K562 (cell line): Measurements from ENCODE around the gene PTOV1. TPM values are rescaled to one million over a fixed set of nuclear protein-coding genes. Genes with fewer than 3 reads are reported as not detected.
A peak's percentile ranks its signal among the peaks of the same experiment; 100 is the strongest.

Experiments
- ARID1B ChIP-seq: fragments of 450-650 bp; IDR thresholded peaks from 2 replicates; pipeline ENCODE4 v1.6.1; 2016; ENCODE audit warnings: antibody characterized with exemption, mild to moderate bottlenecking, inconsistent platforms
- CXXC5 ChIP-seq: fragments of 250-450 bp; sonication (Bioruptor Pico); IDR thresholded peaks from 2 replicates; pipeline ENCODE4 v1.8.0; 2022; ENCODE audit warnings: inconsistent platforms, mild to moderate bottlenecking, moderate library complexity
- DIDO1 ChIP-seq: fragments of 450-650 bp; IDR thresholded peaks from 2 replicates; pipeline ENCODE4 v1.6.1; 2016; ENCODE audit warnings: low read depth, missing biosample characterization, missing genetic modification characterization
- DPF2 ChIP-seq: fragments of 450-650 bp; IDR thresholded peaks from 2 replicates; pipeline ENCODE4 v1.6.1; 2016
- ELF4 ChIP-seq: fragments of 450-650 bp; formaldehyde crosslinking; IDR thresholded peaks from 2 replicates; pipeline ENCODE4 v1.4.0; 2022; ENCODE audit warnings: missing genetic modification characterization
- HDAC1 ChIP-seq, 2 experiments: fragments of 450-650 bp; IDR thresholded peaks; 2 replicates each; pipeline ENCODE4 v1.6.1; 2016 to 2017; ENCODE audit warnings: inconsistent platforms in 1 of 2, mild to moderate bottlenecking in 1 of 2, moderate library complexity in 1 of 2
- JUNB ChIP-seq: fragments of 450-650 bp; formaldehyde crosslinking; conservative IDR thresholded peaks from 2 replicates; pipeline ENCODE4 v1.4.0; 2020; ENCODE audit warnings: mild to moderate bottlenecking
- MAFK ChIP-seq: IDR thresholded peaks from 2 replicates; pipeline ENCODE4 v1.6.1; 2011; ENCODE audit warnings: low read length, improper control_type of control experiment
- MCM2 ChIP-seq: fragments of 450-650 bp; IDR thresholded peaks from 2 replicates; pipeline ENCODE4 v1.6.1; 2017; ENCODE audit warnings: low read depth, mild to moderate bottlenecking
- NFATC3 ChIP-seq: fragments of 450-650 bp; IDR thresholded peaks from 2 replicates; pipeline ENCODE4 v1.6.1; 2017; ENCODE audit warnings: mild to moderate bottlenecking
- NR0B1 ChIP-seq: fragments of 450-650 bp; IDR thresholded peaks from one replicate; pipeline ENCODE4 v1.6.1; 2018; ENCODE audit warnings: mild to moderate bottlenecking, moderate library complexity; ENCODE audit not compliant: partially characterized antibody
- ZBTB11 ChIP-seq, 3 experiments: fragments of 200-800 bp in 1 of 3; fragments of 250-450 bp in 1 of 3; fragments of 450-650 bp in 1 of 3; sonication (Bioruptor Pico) in 1 of 3; sonication (Bioruptor generic) in 1 of 3; formaldehyde crosslinking in 1 of 3; IDR thresholded peaks; 2 replicates each; pipeline versions ENCODE4 v1.6.1 to v1.8.0; 2016 to 2022; ENCODE audit warnings: mild to moderate bottlenecking in 2 of 3, missing genetic modification characterization in 2 of 3, missing compliant biosample characterization in 1 of 3, moderate library complexity in 1 of 3
- ZBTB12 ChIP-seq: fragments of 250-450 bp; sonication (Bioruptor Pico); IDR thresholded peaks from 2 replicates; pipeline ENCODE4 v1.4.0; 2020
- ZBTB5 ChIP-seq: fragments of 450-650 bp; IDR thresholded peaks from 2 replicates; pipeline ENCODE4 v1.6.1; 2017; ENCODE audit warnings: antibody characterized with exemption
- ZC3H8 ChIP-seq: fragments of 450-650 bp; IDR thresholded peaks from 2 replicates; pipeline ENCODE4 v1.6.1; 2017
- ZEB2 ChIP-seq: fragments of 450-650 bp; IDR thresholded peaks from 2 replicates; pipeline ENCODE4 v1.6.1; 2016
- ZKSCAN1 ChIP-seq: fragments of 150-350 bp; IDR thresholded peaks from 2 replicates; pipeline ENCODE4 v1.6.1; 2016; ENCODE audit warnings: low read depth, low read length
- ZKSCAN8 ChIP-seq: fragments of 200-800 bp; sonication (Bioruptor generic); IDR thresholded peaks from 2 replicates; pipeline ENCODE4 v1.6.1; 2016; ENCODE audit warnings: missing genetic modification characterization, missing compliant biosample characterization
- ZNF184 ChIP-seq: sonication (generic); formaldehyde crosslinking; IDR thresholded peaks from 2 replicates; pipeline ENCODE4 v1.5.0; 2020; ENCODE audit warnings: missing genetic modification reagents
- ZNF830 ChIP-seq: fragments of 250-450 bp; sonication (Bioruptor Pico); IDR thresholded peaks from 2 replicates; pipeline ENCODE4 v1.5.0; 2021; ENCODE audit warnings: mild to moderate bottlenecking
- polyA plus RNA-seq, 8 experiments: library from polyadenylated mRNA; depleted of rRNA in 4 of 8; stranded (reverse) in 5 of 8; unstranded in 3 of 8; fragments of >200 nt; fragmentation: Nextera tagmentation in 2 of 8; fragmentation: Illumina TruSeq in 1 of 8; extraction: Ambion mirVana in 2 of 8; extraction: Trizol in 1 of 8; gene quantifications; 2 replicates each; pipeline versions ENCODE4 v1.2.1 to v1.2.3, GENCODE V29; 2011 to 2014; ENCODE audit warnings: inconsistent platforms in 1 of 8, missing spikeins in 1 of 8
- total RNA-seq, 7 experiments: library from RNA; depleted of rRNA in 6 of 7; stranded (reverse); fragments of >200 nt in 6 of 7; fragmentation: Illumina TruSeq in 2 of 7; extraction: Trizol in 2 of 7; gene quantifications; 2 replicates each; pipeline versions ENCODE4 v1.2.1 to v1.2.3, GENCODE V29; 2011 to 2021; ENCODE audit warnings: low replicate concordance in 1 of 7

PTOV1 gene
- total and polyA plus RNA-seq, 9 of the 15 experiments (the other 6 are each of a cell fraction or from before 2014, with no cell fraction given) = 4.9 to 169 (median 43.5) TPM

- TF ChIP-seq ZBTB5 = no peak
- TF ChIP-seq ELF4 = no peak
- TF ChIP-seq ZC3H8 = no peak
- TF ChIP-seq ZKSCAN8 (CRISPR knock-in tag) = no peak
- TF ChIP-seq ZNF830 (CRISPR knock-in tag) = peak; percentile 77; the same call in 1 of the 2 replicates
- TF ChIP-seq HDAC1 (IDR thresholded peaks at IDR 0.05) = peak in 1 of 2 experiments; percentile 75; a peak in 2 of 4 replicates
- peak; percentile 92 for TF ChIP-seq ZBTB12 (CRISPR knock-in tag)
- no peak for TF ChIP-seq NR0B1
- peak; percentile 63; the same call in 1 of the 2 replicates for TF ChIP-seq NFATC3
- peak; percentile 83 for TF ChIP-seq CXXC5
- TF ChIP-seq MAFK = no peak
- no peak for TF ChIP-seq MCM2
- TF ChIP-seq DIDO1 (tag) = peak; percentile 2
- TF ChIP-seq JUNB (CRISPR knock-in tag) = no peak
- no peak for TF ChIP-seq ZNF184 (CRISPR knock-in tag)
- TF ChIP-seq ZEB2 = no peak
- peak in 1 of 3 experiments; percentile 60; a peak in 1 of 6 replicates for TF ChIP-seq ZBTB11 (CRISPR knock-in tag; IDR thresholded peaks at IDR 0.05)
- TF ChIP-seq ARID1B = no peak; the same call in 1 of the 2 replicates
- 0 out of 2 replicates have a peak, but pooled peaks have one; percentile 48 for TF ChIP-seq DPF2
- 0 out of 2 replicates have a peak, but pooled peaks have one; percentile 7 for TF ChIP-seq ZKSCAN1
These were observed 25.6 kb downstream of the PTOV1 start (continued) for GRCh38 chr19:49876422-49877019.
